Activated T-helper 1 cell treated with Interleukin-2 at 50 U/mL for 16 hours (primary cell): Measurements from ENCODE around the gene ZNF22.

Source experiments
- DNase-seq: peaks from one replicate; pipeline ENCODE4 v3.0.0-alpha.2; 2020; ENCODE audit warnings: low read depth

The ZNF22 gene

DNA sequence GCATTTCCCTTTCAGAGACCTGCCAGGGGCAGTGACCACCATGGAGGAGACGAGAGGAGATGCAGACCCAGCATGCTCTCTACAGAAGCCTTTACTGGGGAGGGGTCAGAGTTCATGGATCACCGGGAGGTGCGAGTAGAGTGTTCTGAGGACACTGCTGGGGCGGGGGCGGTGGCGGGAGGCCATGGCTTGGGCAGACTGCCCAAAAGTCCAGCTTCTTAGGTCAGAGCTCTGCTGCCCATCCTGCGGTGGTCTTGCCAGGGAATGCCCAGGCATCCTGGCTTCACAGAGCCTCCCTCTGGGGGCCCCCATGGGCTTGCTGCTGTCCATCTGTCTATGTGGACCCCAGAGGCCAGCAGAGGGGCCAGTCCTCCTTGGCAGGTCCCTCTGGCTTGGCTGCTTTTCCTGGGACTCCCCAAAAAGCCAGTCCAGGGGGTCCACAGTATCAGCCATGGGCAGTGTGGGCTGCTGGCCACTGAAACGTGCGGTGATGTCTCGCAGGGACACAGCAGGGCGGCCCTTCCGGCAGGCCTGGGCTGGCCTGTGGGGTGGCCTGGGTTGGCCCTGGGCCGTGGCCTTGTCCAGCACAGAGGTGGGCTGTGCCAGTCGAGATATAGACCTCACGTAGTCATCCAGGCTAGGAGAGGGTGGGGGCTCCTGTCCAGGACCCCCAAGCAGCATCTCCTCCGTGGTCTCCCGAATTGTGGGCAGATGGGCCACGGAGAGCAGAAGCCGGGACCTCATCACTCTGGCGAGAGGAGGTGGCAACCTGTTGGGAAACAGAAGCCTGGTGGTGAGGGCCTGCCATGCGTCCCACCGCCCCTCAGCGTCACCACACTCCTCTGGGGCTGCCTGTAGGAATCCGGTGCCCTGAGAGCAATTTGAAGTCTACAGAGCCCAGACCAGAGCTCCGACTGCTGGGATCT, 23.2 kb upstream of the ZNF22 start:
- no peak for DNase-seq

DNA sequence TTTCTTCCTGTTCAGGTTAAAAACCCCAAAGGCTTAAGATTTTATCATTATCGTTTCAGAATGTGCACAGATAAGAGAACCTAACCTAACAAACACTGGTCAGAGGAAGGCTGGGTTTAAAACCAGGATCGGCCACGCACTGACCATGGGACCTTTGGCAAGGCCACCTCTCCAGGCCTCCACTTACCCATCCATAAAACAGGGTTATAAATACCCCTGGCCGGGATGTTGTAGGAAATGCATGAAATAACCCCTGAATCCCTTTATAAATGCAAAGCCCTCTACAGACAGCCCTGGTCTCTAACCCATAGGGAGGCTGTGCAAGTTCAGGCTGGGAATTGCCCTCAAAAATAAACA, 22.5 kb upstream of the ZNF22 start:
- DNase-seq = no peak

DNA sequence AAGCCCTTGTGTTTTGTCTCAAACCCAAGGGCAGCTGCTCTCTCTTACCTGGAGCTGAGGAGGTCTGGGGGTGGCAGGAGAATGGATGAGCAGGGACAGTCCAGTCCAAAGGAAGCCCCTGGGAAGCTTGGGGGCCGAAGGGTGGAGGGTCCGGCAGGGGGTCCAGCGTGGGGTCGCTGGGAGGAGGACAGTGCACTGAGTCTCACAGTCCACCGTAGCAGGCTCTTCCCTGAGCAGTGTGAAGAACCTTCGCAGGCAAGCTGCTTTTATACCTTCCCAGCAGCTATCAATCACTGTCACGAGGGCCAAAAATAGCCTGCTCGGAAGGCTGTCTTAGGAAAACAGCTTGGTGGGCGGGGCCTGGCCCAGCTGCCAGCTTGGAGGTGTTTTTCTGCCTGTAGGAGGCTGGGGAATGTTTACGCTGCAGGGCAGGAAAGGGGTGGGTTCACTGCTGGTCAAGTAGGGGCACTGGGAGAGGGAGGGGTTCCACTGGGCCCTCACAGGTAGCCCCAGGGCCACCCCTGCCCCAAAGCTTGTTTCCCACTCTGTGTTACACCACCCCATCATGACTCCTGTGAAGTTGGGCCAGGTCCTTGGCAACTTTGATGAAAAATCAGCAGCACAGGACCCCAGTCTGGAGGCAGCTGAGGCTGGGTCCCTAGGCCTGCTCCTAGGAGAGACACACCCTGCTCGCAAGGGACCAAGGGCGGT, 22.0 kb upstream of the ZNF22 start, which contains the start of gene DEPP1:
DEPP1 (minus strand) TSS at position 240 of the 711 bp plus-strand sequence. CDS start 779 bp downstream, outside the sequence.
- no peak for DNase-seq

DNA sequence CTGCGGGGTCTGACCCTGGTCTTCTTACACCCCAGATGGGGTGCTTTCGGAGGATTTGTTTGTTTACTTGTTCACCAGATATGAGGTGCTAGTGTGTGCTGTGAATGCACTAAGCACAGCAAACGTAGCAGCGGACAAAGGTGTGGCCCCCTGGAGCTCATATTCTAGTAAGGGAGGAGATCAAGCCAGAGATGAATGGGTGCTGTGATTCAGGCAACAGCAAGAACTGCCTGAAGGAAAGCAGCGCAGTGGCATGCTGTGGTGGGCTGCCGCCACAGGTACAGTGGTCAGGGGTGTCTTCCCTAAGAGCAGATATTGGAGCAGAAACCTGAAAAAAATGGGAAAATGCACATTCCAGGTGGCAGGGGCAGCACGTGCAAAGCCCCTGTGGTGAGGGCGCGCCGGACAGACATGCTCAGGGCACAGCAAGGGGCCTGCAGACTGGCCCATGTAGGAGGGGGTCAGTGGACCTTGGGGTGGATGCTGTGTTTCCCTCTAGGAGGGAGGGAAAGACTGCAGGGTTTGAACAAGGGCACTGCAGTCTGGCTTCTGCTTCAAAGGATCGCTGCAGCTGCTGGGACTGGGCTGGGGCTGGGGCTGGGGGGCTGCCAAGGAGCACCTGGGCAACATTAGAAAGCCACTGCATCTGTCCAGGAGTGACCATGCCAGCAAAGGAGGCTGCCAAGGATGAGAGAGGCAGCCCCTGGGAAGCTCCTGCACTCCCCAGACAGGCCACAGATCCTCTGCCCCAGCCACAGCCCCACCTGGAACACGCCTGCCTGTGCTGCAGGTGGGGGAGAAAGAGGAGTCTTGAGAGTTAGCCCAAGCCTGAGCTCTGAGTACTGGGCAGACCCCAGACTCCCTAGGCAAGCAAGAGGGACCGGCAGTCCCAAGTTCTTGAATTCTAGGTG, 21.2 kb upstream of the ZNF22 start:
- no peak for DNase-seq

DNA sequence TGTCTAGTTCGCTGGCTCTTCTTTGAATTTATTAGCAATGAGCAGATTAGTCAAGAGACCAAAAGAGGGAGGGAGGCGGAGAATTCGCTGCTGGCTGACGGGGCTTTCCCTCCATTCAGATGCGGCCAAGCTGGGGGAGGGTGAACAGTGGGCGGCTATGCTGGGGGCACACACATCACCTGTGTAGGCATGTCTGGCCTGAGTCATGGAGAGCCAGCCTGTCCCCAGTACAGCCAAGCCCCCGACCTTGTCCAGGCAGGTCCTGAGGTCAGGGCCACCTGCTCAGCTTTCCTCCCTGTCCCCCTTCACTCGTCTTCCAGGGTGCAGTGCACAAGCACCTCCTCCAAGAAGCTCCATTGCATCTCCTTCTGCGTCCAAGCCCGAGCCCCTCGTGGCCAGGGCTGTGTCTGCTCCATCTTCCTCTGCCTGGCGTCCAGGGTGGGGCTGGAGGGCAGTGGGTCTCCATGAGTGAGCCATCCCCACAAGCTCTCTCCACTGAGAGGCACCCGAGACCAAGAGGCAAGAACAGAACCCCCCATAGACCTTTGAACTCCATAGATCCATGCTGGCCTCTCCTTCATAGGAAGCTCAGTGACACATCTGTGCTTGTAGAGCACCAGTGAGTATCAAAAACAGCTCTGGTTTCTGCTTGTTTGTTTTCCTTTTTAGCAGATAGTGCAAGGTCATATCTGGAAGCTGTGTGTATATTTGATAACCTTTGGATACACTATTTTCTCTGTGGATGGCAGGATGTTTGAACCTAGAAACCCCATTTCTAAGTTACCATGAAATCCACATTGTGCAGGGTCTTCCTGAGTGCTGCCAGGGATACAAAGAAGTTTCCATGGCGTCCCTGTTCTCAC, 20.2 kb upstream of the ZNF22 start:
- DNase-seq = no peak

DNA sequence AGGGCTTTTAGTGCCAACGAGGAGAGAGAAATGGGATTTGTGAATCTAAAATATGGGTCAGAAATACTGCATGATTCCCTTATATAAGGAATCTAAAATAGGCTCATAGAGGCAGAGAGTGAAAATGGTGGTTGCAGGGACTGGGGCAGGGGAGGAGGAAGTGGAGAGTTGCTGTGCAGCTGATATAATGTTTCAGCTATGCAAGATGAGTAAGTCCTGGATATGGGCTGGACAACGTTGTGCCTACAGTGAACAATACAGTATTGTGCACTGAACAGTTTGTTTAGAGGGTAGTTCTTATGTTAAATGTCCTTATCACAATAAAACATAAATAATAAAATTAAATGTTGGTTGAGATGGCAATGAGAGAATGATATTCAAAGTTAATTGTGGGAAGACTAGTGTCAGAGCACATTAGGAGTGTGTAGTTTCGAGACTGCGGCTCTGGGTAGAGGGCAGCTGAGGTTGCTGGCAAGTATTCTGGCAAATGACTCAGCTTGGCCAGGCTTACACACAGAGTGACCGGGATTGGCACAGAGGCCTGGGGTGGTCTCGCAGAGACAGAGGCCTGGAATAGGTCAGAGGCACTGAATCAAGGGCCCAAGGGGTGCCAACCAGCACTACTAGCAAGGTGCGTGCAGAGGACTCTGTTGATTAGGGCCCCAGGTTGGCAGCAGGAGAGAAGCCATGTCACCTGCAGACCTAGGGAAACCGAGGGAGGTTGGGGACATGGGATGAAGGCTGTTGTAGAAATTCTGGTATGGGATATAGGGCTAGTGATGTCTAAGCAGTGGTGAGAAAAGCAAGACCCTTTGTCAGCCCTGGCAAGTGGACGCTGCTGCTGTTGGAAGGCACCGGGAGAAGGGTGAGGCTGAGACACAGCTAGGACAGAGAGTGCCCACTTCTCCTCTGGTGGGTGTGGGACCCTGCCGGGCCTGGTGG, 19.3 kb upstream of the ZNF22 start:
- no peak for DNase-seq

DNA sequence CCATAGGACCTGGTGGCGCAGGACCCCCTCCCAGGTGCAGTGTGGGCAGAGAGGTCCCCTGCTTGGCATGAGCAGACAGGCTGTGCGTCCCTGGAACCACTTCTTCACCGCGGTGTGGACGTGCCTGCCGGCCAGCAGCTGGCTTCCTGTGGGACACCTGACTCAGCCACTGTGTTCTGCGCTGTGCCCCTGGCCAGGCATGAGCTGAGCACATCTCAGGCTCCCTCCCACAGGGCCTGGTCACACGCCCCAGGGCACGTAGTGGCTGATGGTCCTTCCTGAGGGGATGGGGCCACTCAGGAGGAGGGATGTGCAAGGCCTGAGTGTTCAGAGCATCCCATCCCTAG, 18.6 kb upstream of the ZNF22 start:
- DNase-seq = no peak

DNA sequence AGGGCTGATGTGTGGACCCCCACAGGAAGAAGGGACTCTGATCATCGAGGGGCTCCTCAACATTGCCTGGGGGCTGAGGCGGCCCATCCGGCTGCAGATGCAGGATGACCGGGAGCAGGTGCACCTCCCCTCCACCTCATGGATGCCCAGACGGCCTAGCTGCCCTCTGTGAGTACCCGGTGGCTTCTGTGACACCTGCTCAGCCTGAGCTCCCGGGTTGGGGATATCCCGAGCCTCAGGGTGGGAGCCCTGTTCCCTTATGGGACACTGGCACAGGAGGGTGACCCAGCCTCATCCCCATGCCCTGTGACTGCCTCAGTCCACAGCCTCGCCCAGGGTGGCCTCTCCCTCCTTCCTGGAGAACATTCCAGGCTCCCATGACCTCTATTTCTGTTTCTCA, 18.2 kb upstream of the ZNF22 start:
- DNase-seq = no peak

DNA sequence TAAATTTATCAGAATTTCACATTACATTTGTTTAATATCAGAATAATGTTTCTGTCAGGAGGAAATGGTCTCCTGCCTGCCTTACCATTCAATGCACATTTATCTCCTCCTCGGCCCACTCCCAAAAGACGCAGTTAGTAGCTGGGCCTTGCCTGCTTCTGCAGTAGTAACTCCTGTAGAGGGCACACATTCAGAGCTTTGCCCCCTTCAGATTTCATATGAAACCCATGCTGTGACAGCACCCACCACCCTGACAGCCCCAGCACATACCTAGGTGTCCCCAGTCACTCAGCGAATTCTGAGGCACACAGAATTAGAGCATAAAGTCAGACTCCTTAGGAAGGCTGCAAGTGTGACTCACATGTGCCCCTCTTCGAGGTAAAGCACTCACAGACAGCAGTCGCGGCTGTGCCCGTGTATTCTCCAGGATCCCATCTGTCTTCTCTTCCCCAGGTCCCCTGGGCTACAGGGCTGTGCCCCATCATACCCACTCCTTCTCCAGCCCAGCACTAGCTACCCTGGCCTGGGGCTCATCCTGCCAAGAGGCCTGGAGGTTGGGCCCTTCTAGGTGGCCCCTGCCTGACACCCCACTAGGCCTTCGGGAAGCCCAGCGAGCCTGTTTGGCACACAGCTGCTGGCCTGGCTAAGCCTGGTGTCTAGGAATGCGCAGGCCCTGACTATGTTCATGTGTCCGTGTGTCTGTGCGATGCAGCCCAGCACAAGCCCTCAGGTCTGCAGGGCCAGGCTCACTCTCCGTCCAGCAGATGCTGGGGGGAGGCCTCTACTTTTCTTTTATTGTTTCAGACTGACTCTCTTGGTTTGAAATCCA, 17.4 kb upstream of the ZNF22 start:
- DNase-seq = no peak

DNA sequence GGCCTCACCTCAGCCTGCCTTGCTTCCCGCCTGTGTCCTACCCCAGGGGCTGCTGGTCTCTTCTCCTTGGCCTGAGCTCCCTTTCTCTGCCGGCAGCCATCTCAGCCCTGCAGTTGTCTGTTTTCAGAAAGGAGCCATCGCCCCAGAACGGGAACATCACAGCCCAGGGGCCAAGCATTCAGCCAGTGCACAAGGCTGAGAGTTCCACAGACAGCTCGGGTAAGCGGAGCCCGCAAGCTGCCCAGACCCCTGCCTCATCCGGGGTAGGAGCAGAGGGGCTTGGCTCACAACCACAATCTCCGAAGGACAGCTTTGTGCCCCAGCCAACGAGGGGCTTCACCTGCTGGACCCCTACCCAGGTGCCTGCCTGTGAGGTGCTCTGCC, 16.8 kb upstream of the ZNF22 start:
- no peak for DNase-seq

DNA sequence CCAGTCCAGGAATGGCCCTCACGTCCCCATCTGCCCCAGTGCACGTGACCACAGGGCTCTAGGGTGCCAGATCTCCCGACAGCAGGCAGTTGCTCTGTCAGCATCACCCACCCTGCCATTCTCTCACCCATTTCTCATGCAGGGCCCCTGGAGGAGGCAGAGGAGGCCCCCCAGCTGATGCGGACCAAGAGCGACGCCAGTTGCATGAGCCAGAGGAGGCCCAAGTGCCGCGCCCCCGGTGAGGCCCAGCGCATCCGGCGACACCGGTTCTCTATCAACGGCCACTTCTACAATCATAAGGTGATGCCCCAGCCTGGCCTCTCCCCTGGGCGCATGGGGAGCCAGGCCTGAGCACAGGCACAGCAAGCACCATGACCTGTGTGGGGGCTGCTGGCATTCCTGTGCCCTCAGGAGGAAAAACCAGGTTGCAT, 16.0 kb upstream of the ZNF22 start:
- DNase-seq = no peak

DNA sequence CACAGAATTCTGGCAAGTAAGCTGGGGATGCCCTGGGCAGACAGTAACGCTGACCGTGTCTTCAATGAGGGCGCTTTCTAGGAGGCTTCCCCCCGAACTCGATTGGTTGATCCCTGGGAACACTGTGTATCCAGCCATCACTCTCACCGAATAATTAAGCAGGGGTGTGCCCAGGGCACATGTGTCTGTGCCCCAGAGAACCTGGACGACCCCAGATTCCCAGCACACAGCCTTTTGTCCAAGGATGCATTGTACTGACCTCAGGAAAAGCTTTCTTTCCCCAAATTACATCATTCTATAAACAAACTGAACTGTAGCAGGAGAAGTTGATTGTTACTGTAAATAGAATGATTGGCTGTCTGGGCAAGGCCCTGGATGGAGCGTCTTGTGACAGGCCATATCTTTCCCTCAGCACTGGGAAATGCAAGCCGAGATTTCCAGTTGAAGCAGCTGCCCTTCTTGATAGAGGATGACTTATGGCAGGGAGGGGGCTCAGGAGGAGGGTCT, 15.5 kb upstream of the ZNF22 start:
- DNase-seq = no peak

DNA sequence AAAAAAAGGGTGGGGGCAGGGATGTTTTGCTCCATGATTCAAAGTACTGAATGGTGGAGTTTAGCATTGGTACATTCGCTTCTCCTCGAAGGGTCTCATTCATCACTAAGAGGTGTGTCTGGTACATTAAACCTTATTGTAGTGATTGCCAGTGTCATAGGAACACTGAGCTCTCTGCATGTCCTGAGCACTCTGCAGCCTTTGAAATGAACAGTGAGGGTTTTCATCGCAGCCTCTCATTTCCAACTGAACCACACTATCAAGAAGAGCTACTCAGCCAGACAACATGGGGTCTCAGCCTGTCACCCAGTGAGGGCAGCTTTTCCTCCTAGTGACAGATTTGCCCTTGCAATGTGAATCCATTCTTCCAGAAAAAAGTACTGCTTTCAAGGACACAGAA, 14.5 kb upstream of the ZNF22 start:
- no peak for DNase-seq

DNA sequence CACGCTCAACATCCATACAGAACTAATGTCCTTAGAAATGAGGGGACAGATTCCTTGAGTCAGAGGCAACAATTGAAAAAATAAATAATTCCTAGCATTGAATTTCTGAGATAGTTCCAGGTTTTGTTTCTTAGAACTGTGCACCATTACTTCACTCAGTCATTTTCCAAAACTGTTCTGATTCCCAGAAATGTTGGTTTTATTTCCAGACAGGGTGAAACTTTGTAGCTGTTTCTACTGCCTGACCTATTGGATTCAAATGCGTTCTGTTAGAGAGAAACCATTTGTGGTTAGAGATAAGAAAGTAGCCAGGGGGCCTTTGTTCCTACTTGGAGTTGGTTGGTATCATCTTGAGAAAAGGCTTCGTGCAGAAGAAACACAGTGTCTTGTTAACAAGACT, 14.1 kb upstream of the ZNF22 start:
- no peak for DNase-seq

DNA sequence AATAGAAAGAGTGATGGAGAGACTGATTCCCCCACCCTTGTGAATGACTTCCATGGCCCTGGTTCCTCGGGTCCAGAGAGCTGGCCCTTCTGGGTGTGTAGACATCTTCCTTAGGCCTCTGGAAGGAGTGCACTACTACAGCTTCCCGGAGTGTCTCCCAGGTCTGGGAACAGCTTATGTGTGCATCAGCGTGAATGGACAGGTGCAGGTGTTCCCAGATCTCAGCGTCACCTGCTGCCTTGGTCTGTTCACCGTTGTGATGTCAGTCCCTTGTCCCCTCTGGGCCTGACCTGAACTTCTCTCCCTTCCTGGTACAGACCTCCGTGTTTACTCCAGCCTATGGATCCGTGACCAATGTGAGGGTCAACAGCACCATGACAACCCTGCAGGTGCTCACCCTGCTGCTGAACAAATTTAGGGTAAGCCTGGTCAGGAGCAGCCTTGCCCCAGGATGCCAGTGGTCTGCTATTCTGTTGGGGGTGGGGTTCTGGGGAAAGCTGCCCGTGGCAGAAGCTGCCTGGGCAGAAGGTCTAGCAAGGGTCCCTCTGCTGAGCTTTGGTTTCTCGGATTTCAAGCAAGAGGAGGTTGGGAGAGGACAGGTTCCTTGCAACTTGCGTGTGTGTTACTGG, 11.7 kb upstream of the ZNF22 start:
- DNase-seq = no peak

DNA sequence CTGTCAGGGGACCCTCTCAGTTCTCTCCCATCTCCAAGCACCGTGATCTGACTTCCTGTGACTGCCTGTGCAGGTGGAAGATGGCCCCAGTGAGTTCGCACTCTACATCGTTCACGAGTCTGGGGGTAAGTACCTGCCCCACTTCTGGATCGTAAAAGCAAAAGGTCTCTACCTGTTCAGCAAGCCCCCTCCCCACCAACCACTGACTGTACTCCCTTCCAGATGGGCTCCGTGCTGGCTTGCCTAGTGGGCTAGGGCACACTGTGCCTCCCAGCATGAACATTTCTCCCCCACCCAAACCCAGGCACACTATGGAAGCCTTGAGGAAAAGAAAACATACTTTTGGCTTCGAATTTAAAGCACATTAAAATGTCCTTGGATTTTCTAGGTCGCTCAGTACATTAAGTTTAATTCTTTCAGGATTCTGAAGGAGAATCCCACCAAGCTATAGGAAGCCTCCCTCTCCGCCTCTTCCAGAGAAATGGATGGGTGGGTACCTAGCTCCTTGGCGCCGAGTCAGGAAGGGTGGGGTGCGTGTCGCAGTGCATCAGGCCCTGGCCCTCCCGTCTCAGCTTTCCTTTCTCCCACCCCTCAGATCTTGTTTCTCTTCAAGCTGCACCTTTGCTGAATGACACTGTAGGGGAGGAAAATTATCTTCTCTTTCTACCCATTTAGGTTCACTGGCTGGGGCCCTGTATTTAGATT, 11.0 kb upstream of the ZNF22 start:
- no peak for DNase-seq

DNA sequence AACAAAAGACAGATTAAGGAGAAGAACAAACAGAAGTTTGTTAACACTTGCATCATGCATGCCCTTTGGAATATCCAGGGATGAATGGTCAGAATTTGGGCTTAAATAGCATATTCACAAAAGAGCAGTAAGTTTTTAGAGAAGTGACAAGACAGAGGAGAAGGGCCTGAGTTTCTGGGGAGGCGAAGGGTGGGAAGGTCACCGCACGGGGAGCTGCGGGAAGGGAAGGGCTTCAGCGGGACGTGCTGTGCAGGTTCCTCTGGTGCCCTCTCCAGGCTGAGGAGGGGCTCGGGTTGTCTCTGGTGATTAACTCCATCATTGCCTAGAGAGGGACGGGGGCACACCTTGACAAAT, 10.4 kb upstream of the ZNF22 start:
- DNase-seq = no peak

DNA sequence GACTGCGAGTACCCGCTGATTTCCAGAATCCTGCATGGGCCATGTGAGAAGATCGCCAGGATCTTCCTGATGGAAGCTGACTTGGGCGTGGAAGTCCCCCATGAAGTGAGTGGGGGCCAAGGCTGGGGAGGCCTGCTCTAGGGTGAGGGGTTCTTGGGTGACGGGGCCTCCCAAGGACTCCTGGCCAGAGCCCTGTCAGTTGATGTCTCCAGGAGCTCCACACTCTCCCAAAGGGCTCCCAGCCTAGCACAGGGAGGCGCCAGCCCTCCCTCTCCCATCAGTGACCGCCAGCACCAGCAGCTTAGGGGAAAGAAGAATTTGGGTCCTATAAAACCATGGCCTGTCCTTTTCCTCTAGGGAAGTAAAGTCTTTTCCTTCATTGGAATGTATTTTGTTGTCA, 9.8 kb upstream of the ZNF22 start:
- no peak for DNase-seq
